Measurements from ENCODE around the gene BUB3. TPM values are rescaled to one million over a fixed set of nuclear protein-coding genes. Genes with fewer than 3 reads are reported as not detected.

Gene BUB3
- total RNA-seq, 1 experiment from 2014 or later, result 180 TPM

GRCh38 chr10:123136806-123137642, 17.2 kb upstream of the BUB3 start:
- Mint-ChIP-seq H3K4me3 (peak overlapping the region; percentile 80), H3K27me3 (ENCODE audit: low read depth) (peaks cover 97% of the 10 kb centered on the region), H3K27ac (no peak overlapping the region), H3K36me3 (peaks cover 3% of the 10 kb centered on the region; the same call in 1 of the 2 replicates), H3K4me1 (peaks cover 56% of the 10 kb centered on the region), H3K9me3 (no peaks in the 10 kb centered on the region)
- ATAC-seq (peak; percentile 3), DNase-seq (ENCODE audit: low spot score) (peak; percentile 62)
- TF ChIP-seq ZBTB21 (CRISPR knock-in tag; IDR thresholded peaks at IDR 0.05; ENCODE audit: borderline replicate concordance) (no peak), PRDM15 (CRISPR knock-in tag; IDR thresholded peaks at IDR 0.05) (peak; percentile 38; the same call in 1 of the 2 replicates), AR (CRISPR knock-in tag; IDR thresholded peaks at IDR 0.05) (no peak), KAT7 (CRISPR knock-in tag; IDR thresholded peaks at IDR 0.05; ENCODE audit: borderline replicate concordance) (no peak), IRF2 (CRISPR knock-in tag; IDR thresholded peaks at IDR 0.05; ENCODE audit: borderline replicate concordance, low read depth) (no peak), NFE2L1 (CRISPR knock-in tag; IDR thresholded peaks at IDR 0.05) (no peak), OVOL2 (CRISPR knock-in tag; IDR thresholded peaks at IDR 0.05; ENCODE audit: borderline replicate concordance) (no peak), STAT6 (CRISPR knock-in tag; conservative IDR thresholded peaks at IDR 0.05; ENCODE audit: low read depth) (no peak), ZNF263 (CRISPR knock-in tag; IDR thresholded peaks at IDR 0.05; ENCODE audit: low read depth) (peak; percentile 83)
- TF ChIP-seq, protein P1, sequence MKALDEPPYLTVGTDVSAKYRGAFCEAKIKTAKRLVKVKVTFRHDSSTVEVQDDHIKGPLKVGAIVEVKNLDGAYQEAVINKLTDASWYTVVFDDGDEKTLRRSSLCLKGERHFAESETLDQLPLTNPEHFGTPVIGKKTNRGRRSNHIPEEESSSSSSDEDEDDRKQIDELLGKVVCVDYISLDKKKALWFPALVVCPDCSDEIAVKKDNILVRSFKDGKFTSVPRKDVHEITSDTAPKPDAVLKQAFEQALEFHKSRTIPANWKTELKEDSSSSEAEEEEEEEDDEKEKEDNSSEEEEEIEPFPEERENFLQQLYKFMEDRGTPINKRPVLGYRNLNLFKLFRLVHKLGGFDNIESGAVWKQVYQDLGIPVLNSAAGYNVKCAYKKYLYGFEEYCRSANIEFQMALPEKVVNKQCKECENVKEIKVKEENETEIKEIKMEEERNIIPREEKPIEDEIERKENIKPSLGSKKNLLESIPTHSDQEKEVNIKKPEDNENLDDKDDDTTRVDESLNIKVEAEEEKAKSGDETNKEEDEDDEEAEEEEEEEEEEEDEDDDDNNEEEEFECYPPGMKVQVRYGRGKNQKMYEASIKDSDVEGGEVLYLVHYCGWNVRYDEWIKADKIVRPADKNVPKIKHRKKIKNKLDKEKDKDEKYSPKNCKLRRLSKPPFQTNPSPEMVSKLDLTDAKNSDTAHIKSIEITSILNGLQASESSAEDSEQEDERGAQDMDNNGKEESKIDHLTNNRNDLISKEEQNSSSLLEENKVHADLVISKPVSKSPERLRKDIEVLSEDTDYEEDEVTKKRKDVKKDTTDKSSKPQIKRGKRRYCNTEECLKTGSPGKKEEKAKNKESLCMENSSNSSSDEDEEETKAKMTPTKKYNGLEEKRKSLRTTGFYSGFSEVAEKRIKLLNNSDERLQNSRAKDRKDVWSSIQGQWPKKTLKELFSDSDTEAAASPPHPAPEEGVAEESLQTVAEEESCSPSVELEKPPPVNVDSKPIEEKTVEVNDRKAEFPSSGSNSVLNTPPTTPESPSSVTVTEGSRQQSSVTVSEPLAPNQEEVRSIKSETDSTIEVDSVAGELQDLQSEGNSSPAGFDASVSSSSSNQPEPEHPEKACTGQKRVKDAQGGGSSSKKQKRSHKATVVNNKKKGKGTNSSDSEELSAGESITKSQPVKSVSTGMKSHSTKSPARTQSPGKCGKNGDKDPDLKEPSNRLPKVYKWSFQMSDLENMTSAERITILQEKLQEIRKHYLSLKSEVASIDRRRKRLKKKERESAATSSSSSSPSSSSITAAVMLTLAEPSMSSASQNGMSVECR (CRISPR knock-in tag; IDR thresholded peaks at IDR 0.05; ENCODE audit: borderline replicate concordance), result 0 out of 2 replicates have a peak, but pooled peaks have one; percentile 62
- TF ChIP-seq, protein P2, sequence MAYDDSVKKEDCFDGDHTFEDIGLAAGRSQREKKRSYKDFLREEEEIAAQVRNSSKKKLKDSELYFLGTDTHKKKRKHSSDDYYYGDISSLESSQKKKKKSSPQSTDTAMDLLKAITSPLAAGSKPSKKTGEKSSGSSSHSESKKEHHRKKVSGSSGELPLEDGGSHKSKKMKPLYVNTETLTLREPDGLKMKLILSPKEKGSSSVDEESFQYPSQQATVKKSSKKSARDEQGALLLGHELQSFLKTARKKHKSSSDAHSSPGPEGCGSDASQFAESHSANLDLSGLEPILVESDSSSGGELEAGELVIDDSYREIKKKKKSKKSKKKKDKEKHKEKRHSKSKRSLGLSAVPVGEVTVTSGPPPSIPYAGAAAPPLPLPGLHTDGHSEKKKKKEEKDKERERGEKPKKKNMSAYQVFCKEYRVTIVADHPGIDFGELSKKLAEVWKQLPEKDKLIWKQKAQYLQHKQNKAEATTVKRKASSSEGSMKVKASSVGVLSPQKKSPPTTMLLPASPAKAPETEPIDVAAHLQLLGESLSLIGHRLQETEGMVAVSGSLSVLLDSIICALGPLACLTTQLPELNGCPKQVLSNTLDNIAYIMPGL (CRISPR knock-in tag; IDR thresholded peaks at IDR 0.05), result peak; percentile 55; the same call in 1 of the 2 replicates
- POLR2A ChIA-PET, result interaction anchor here (0.7 to 1.8 kb wide), 3 partner anchors 13 to 1225 kb away, joined by 3 to 4 read pairs (median 3); no protein-coding TSS in a partner anchor
- CTCF ChIA-PET, result interaction anchor here (0.6 to 1.2 kb wide), 3 partner anchors 10 to 17 kb away, joined by 3 to 5 read pairs (median 5); partner anchors contain the start of gene BUB3
